Measurements from ENCODE around the gene DUS4L. TPM values are rescaled to one million over a fixed set of nuclear protein-coding genes. Genes with fewer than 3 reads are reported as not detected.

DUS4L gene
- total RNA-seq, 1 experiment from 2014 or later = 15.3 TPM

GRCh38 chr7:107606303-107606702 is 42.5 kb downstream of the DUS4L start (continued):
- no peak for TF ChIP-seq ZNF263 (CRISPR knock-in tag; IDR thresholded peaks at IDR 0.05; ENCODE audit: low read depth)
- no peak for TF ChIP-seq GTF2I (CRISPR knock-in tag; conservative IDR thresholded peaks at IDR 0.05)

- POLR2A ChIA-PET = no interaction called here
- no peak for TF ChIP-seq ZNF317 (CRISPR knock-in tag; IDR thresholded peaks at IDR 0.05; ENCODE audit: borderline replicate concordance, low read depth)
- no peak for TF ChIP-seq MAX (CRISPR knock-in tag; IDR thresholded peaks at IDR 0.05)
- no peak for TF ChIP-seq NR1H2 (CRISPR knock-in tag; IDR thresholded peaks at IDR 0.05)
- TF ChIP-seq E2F4 (CRISPR knock-in tag; IDR thresholded peaks at IDR 0.05; ENCODE audit: borderline replicate concordance, low read depth) = no peak
- DNase-seq (ENCODE audit: low spot score) = no peak
- H3K27me3 Mint-ChIP-seq (ENCODE audit: low read depth) = no peaks in the 10 kb centered on the region
- no peak for ATAC-seq
- no peak overlapping the region for H3K27ac Mint-ChIP-seq
- no peak overlapping the region for H3K4me3 Mint-ChIP-seq
- H3K4me1 Mint-ChIP-seq = no peaks in the 10 kb centered on the region
- CTCF ChIA-PET = no interaction called here
- no peaks in the 10 kb centered on the region for H3K9me3 Mint-ChIP-seq
- H3K36me3 Mint-ChIP-seq = no peaks in the 10 kb centered on the region
These were observed 46.1 kb downstream of the DUS4L start for GRCh38 chr7:107609811-107610261.

GRCh38 chr7:107610323-107610722 is 46.6 kb downstream of the DUS4L start:
- CTCF ChIA-PET = no interaction called here
- H3K4me3 Mint-ChIP-seq = no peak overlapping the region

More at GRCh38 chr7:107610323-107610722, 46.6 kb downstream of the DUS4L start:
- DNase-seq (ENCODE audit: low spot score) (no peak), ATAC-seq (no peak)
- POLR2A ChIA-PET = no interaction called here
- no peaks in the 10 kb centered on the region for H3K9me3 Mint-ChIP-seq
- H3K27me3 Mint-ChIP-seq (ENCODE audit: low read depth) = no peaks in the 10 kb centered on the region
- no peaks in the 10 kb centered on the region for H3K36me3 Mint-ChIP-seq
- TF ChIP-seq TP53 (CRISPR knock-in tag; IDR thresholded peaks at IDR 0.05) = no peak
- no peak for TF ChIP-seq RELA (CRISPR knock-in tag; IDR thresholded peaks at IDR 0.05; ENCODE audit: borderline replicate concordance)
- no peak for TF ChIP-seq ZNF232 (CRISPR knock-in tag; IDR thresholded peaks at IDR 0.05)
- no peak for TF ChIP-seq FOXJ3 (CRISPR knock-in tag; IDR thresholded peaks at IDR 0.05; ENCODE audit: borderline replicate concordance)
- no peak for TF ChIP-seq FOXP1 (CRISPR knock-in tag; IDR thresholded peaks at IDR 0.05; ENCODE audit: borderline replicate concordance)
- TF ChIP-seq ZMAT4 (CRISPR knock-in tag; IDR thresholded peaks at IDR 0.05) = no peak
- no peak for TF ChIP-seq SOX15 (CRISPR knock-in tag; IDR thresholded peaks at IDR 0.05)
- no peak for TF ChIP-seq ZNF532 (CRISPR knock-in tag; IDR thresholded peaks at IDR 0.05; ENCODE audit: borderline replicate concordance)
- no peak for TF ChIP-seq STAT6 (CRISPR knock-in tag; conservative IDR thresholded peaks at IDR 0.05; ENCODE audit: low read depth)
- no peak for TF ChIP-seq ZNF138 (CRISPR knock-in tag; conservative IDR thresholded peaks at IDR 0.05)
- TF ChIP-seq TEAD4 (CRISPR knock-in tag; IDR thresholded peaks at IDR 0.05) = no peak
- no peak for TF ChIP-seq RORB (CRISPR knock-in tag; IDR thresholded peaks at IDR 0.05)
- TF ChIP-seq ATF2 (CRISPR knock-in tag; IDR thresholded peaks at IDR 0.05; ENCODE audit: borderline replicate concordance, low read depth) = no peak
- no peak for TF ChIP-seq GABPB1 (CRISPR knock-in tag; IDR thresholded peaks at IDR 0.05)
- no peak for TF ChIP-seq ZNF121 (CRISPR knock-in tag; IDR thresholded peaks at IDR 0.05)
- TF ChIP-seq IRF2 (CRISPR knock-in tag; IDR thresholded peaks at IDR 0.05; ENCODE audit: borderline replicate concordance, low read depth) = no peak
- no peaks in the 10 kb centered on the region for H3K4me1 Mint-ChIP-seq
- H3K27ac Mint-ChIP-seq = no peak overlapping the region
